Transverse colon (tissue), 4 donors: ENCODE measurements around the gene GPR42.
"Not testable (repeated sequence)": the region's sequence is repeated elsewhere in the genome, so short reads cannot be mapped to it uniquely, and the experiment has no call there.

Source experiments
- POLR2A ChIP-seq: fragments of 450-650 bp; IDR thresholded peaks from one replicate; pipeline ENCODE4 v1.6.1; 2016; ENCODE audit warnings: antibody characterized with exemption, mild to moderate bottlenecking, moderate library complexity
- POLR2AphosphoS5 ChIP-seq, 3 donors: sonication (generic); formaldehyde crosslinking; IDR thresholded peaks; one replicate each; pipeline ENCODE4 v1.6.1; 2016; ENCODE audit warnings: antibody characterized with exemption in 3 of 3
- TF ChIP-seq, protein P1 (sequence below), 5 experiments: fragments of 200-600 bp in 3 of 5; fragments of 450-650 bp in 2 of 5; sonication (generic) in 3 of 5; IDR thresholded peaks; 1 replicate in 2 of 5; 2 replicates in 3 of 5; pipeline ENCODE4 v1.5.1; 2016 to 2017; ENCODE audit warnings: antibody characterized with exemption in 5 of 5, inconsistent platforms in 3 of 5, mild to moderate bottlenecking in 2 of 5, moderate library complexity in 1 of 5

DNA sequence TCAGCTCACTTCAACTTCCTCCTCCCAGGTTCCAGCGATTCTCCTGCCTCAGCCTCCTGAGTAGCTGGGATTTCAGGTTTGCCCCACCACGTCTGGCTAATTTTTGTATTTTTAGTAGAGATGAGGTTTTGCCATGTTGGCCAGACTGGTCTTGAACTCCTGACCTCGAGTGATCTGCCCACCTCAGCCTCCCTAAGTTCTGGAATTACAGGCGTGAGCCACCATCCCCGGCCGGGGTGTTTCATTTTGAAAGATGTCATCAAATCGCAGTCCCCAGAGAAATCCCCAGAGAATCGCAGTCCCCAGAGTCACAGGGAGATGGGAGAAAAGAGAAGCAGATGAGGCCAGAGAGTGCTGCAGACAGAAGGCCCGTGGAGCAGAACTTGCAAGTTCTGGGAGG lies 30.5 kb downstream of the GPR42 start:
- TF ChIP-seq, protein P1, sequence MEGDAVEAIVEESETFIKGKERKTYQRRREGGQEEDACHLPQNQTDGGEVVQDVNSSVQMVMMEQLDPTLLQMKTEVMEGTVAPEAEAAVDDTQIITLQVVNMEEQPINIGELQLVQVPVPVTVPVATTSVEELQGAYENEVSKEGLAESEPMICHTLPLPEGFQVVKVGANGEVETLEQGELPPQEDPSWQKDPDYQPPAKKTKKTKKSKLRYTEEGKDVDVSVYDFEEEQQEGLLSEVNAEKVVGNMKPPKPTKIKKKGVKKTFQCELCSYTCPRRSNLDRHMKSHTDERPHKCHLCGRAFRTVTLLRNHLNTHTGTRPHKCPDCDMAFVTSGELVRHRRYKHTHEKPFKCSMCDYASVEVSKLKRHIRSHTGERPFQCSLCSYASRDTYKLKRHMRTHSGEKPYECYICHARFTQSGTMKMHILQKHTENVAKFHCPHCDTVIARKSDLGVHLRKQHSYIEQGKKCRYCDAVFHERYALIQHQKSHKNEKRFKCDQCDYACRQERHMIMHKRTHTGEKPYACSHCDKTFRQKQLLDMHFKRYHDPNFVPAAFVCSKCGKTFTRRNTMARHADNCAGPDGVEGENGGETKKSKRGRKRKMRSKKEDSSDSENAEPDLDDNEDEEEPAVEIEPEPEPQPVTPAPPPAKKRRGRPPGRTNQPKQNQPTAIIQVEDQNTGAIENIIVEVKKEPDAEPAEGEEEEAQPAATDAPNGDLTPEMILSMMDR (IDR thresholded peaks at IDR 0.05): not testable (repeated sequence)
- TF ChIP-seq POLR2A; POLR2AphosphoS5 (IDR thresholded peaks at IDR 0.05): not testable (repeated sequence)
